Fibroblast of the aortic adventitia (primary cell): ENCODE results near the gene RASSF8. TPM values are rescaled to one million over a fixed set of nuclear protein-coding genes. Genes with fewer than 3 reads are reported as not detected.
A peak's percentile ranks its signal among the peaks of the same experiment; 100 is the strongest.

Experiments used
- DNase-seq: peaks from one replicate; pipeline ENCODE4 v3.0.0-alpha.2; 2010; ENCODE audit warnings: low read depth
- H3K4me3 ChIP-seq: 2 replicates; pipeline ENCODE4 v1.5.1; 2011; ENCODE audit warnings: low read depth, mild to moderate bottlenecking, control low read depth, low read length, moderate library complexity
- CTCF ChIP-seq: IDR thresholded peaks from 2 replicates; pipeline ENCODE4 v1.5.1; 2011; ENCODE audit warnings: mild to moderate bottlenecking, low read length, control low read depth, inconsistent platforms; ENCODE audit not compliant: insufficient read depth
- total RNA-seq: library from RNA; depleted of rRNA; stranded (reverse); fragments of >200 nt; gene quantifications from 2 replicates; pipeline ENCODE4 v1.2.3, GENCODE V29; 2012; ENCODE audit warnings: low replicate concordance

RASSF8 gene
- total RNA-seq, 1 donor, result 128 TPM

DNA sequence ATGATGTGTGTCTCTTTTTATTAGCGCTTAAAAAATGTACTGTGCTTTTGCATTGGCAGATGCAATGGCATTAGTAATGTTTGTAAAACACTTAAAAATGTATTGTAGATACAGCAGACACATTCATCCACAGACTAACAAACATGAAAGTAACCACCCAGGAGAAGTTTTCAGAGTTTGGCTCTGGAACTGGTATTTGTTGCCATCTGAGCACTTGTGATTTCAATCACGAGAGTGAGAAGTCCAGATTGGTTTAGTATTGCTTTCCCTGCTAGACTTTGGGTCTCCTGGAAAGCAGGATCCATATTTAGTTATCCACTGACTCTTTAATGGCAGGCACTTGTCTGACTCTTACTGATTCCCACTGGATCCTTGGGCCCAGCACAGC lies 13.2 kb downstream of the RASSF8 start:
- TF ChIP-seq CTCF, result no peak
- no peak overlapping the region for H3K4me3 ChIP-seq
- DNase-seq, result peak; percentile 75

- H3K4me3 ChIP-seq, result no peak overlapping the region
- DNase-seq, result peak; percentile 86
- no peak for TF ChIP-seq CTCF
These were observed 14.3 kb downstream of the RASSF8 start for GRCh38 chr12:25972783-25973182.

DNA sequence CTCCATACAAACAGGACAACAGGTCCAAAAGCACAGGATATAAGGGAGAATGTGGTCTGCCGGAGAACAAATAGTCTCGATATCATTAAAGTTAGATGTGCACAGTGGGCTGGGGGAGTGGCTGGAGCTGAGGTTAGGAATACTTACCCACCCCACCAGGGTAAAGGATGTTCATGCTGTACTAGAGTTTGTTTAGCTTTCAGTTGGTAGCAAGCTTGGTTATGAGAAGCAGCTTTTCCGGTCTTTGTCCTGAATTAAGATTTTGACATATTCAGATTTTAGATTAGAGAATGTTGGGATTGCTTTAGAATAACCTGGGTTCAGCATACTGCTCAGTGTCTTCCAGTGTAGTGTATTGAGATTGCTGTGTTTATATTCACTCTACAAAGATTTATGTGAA lies 16.7 kb downstream of the RASSF8 start:
- H3K4me3 ChIP-seq, result no peak overlapping the region
- no peak for DNase-seq
- no peak for TF ChIP-seq CTCF

DNA sequence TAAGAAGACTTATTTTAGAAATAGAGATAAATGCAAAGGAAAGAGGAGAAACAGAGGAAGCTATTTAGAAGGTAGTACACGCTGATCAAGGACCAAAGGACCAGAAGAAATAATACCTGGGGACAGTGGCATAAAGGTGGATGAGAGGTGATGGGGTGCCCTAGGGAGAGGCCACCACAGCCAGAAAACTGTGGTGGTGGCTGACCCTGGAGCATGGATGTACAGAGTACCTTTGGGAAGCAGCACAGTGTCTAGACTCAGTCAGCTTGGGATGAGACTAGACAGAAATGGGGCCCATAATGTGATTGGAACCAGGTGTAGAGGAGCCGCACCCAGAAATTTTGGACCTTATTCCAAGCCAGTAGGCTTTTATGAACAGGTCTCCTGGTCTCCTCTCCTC lies 17.2 kb downstream of the RASSF8 start:
- no peak for TF ChIP-seq CTCF
- no peak for DNase-seq
- no peak overlapping the region for H3K4me3 ChIP-seq

- DNase-seq, result peak; percentile 64
- H3K4me3 ChIP-seq, result peak overlapping the region; percentile 51
- no peak for TF ChIP-seq CTCF
These were observed 17.8 kb downstream of the RASSF8 start for GRCh38 chr12:25976289-25976688.

DNA sequence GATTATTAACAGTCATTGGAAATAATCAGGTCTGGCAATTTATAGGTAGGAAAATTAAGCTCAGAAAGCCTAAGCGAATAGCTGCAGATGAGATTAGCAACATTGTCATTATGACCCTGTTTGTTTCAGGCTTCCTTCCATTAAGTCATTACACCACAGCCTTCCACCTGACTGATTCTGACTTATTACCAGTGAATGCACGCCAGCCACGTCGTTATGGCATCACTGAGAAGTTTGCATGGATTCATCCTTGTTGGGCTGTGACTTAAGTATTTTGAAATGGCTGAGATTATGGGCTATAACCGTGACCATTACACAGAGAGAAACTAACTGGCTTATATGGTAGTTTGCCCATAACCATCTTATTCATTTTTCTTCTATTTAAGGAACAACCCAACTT lies 18.6 kb downstream of the RASSF8 start:
- DNase-seq, result peak; percentile 87

More for the DNA sequence above, 18.6 kb downstream of the RASSF8 start:
- H3K4me3 ChIP-seq, result peak overlapping the region; percentile 51
- no peak for TF ChIP-seq CTCF
